T-helper 1 cell treated with Interleukin-12 subunit alpha and Interleukin-12 subunit beta and Interleukin-4 antibody, amounts not matched to agents 30 ng/mL and 1 ng/mL, for 36 hours (primary cell): ENCODE data around the gene RAB34. TPM values are rescaled to one million over a fixed set of nuclear protein-coding genes. Genes with fewer than 3 reads are reported as not detected.

Experiments used
- intact Hi-C: fragments of 100-400 bp; cut with micrococcal nuclease; formaldehyde crosslinking; loops from one replicate; pipeline ENCODE4 v1.15.1; 2024
- total RNA-seq: library from RNA; stranded (reverse); gene quantifications from 2 replicates; pipeline ENCODE4 v1.2.3, GENCODE V29; 2022

RAB34 gene
- total RNA-seq, 1 donor from 2014 or later, result 9.4 TPM

DNA sequence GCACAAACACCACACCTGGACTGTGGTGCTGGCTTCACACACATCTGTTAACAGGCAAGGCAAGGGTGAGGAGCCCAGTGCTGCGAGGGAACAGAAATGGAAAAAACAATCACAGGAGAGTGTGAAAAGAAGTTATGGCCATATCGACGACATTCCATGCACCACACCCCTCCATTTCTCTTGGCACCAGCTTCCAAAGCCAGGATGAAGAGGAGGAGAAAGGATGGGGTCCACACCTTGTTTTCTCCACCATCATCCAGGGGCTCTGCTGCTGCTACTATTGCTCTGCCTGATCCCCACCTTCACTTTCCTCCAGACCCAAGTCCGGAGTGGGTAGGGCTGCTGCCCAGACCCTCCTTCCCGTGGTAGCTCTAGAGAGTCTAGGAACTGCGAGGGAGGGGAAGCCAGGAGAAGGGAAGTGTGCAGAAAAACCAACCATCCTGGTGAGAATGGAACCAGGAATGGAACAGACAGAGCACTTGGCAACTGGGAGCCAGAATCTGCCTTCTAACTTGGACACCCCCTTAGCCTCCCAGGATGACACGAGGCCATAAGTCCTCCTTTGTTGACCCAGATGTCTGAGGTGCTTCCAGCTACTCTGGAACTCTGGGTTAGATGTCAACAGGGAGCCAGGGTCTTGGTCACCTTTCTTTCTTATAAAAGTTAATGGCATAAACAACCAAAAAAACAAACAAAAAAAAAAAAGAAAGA lies 4.8 kb downstream of the RAB34 start:
- intact Hi-C loops, result loop anchor here (5.0 kb wide), 2 partner anchors 341 to 854 kb away; partner anchors contain the start of genes ABHD15, SARM1, TP53I13 and VTN

DNA sequence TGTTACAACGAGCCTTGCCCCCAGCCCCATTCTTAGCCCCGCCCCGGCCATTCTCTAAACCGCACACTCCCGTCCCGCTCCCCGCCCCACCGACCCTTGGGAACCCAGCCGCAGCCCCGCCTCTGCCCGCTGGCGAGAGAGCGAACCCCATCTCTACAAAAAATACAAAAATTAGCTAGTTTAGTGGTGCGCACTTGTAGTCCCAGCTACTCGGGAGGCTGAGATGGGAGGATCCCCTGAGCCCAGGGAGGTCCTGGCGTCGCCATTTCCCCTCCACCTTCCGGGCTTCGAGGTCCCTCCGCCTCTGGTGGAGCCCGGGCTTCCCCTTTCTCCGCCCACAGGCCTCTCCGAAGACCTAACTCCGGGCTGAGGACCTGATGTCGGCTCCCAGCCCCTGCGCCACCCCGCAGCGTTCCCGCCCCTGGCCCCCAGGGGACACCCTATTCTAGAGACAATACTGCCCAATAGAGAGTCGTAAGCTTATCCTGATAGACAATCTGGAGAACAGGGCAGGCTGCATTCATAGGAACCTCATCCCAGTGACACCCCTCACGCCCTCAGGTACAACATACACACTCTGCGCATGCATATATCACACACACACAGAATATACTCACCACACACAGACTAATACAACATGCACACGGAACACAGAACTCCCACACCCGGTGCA lies 5.5 kb downstream of the RAB34 start:
- intact Hi-C loops, result loop anchor here (5.0 kb wide), 2 partner anchors 340 to 855 kb away; partner anchors contain the start of genes ABHD15, SARM1, TP53I13 and VTN

DNA sequence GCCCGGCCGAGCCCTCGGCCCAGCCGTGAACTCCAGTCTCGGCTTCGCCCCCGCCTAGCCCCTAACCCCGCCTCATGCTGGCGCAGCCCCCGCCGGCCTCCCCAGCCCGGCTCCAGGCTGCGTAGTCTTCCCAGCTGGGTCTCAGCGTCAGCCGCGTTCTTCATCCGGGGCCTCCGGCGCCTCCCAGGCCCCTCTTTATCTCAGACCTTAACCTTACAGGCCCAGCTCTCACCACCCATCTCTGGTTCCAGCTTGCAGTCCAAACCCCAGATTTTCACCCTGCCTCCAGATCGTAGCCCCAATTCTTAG lies 6.0 kb downstream of the RAB34 start, which contains the start of gene PROCA1:
TSS of gene PROCA1 (minus strand) at position 166 of the 309 bp plus-strand sequence. CDS start 228 bp downstream, outside the sequence.
- intact Hi-C loops, result loop anchor here (1.0 to 5.0 kb wide), 10 partner anchors 8 to 856 kb away; partner anchors contain the start of genes ABHD15, ALDOC, BLTP2 and IFT20

DNA sequence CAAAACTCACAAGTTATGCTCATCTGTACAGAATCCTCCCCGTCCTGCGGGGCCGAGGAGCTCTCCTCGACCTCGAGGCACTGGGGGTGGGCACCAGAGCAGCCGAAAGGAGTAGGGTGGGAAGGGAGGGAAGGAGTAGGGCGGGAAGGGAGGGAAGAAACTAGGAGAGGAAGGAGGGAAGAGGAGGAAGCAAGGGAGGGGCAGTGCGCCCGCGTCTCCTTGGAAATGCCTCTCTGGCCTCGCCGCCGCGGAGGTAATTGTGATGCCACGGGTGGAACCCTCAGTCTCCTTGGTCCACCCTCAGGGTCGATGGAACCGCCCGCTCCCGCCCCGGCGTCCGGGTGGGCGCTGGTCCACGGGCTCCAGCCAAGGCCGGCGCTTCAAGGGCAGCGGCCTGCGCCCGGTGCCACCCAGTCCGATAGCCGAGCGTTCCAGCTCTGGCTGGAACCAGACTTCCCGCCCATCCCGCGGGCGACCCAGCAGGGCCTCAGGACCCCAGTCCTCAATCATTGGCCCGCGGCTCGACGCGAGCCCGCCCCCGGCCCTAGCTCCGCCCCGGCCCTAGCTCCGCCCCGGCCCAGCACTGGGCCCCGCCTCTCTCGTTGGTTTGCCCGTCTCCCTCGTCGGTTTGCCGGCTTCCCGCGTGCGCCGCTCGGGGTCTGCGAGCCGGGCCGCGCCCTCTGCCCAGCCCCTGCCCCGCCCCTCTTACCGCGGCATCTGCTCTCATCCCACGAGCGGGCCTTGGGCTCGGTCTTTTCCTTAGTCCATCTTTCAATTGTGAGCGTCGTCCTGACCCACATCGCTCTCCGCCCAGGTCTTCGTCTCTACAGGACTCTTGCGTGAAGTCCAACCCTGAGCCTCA lies 6.6 kb downstream of the RAB34 start:
- intact Hi-C loops, result loop anchor here (1.0 to 5.0 kb wide), 10 partner anchors 8 to 856 kb away; partner anchors contain the start of genes ABHD15, ALDOC, BLTP2 and IFT20

DNA sequence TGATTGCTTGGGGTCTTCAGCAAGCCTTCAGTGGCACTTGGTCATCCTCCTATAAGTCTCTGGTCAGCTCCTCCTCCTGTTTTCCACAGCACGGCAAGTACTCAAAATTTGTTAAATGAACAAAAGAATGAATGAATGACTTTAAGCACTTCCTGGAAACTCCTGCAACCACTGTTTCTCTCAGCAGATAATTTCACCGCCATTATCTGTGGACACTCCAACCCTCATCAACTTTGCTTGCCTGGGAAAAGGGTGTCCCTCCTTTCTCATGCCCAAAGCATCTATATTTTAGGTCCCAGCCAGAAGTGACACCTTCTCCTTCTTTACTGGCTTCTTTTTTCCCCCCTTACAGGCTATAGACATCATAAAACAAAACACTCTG lies 10.3 kb downstream of the RAB34 start:
- intact Hi-C loops, result no loop called here

DNA sequence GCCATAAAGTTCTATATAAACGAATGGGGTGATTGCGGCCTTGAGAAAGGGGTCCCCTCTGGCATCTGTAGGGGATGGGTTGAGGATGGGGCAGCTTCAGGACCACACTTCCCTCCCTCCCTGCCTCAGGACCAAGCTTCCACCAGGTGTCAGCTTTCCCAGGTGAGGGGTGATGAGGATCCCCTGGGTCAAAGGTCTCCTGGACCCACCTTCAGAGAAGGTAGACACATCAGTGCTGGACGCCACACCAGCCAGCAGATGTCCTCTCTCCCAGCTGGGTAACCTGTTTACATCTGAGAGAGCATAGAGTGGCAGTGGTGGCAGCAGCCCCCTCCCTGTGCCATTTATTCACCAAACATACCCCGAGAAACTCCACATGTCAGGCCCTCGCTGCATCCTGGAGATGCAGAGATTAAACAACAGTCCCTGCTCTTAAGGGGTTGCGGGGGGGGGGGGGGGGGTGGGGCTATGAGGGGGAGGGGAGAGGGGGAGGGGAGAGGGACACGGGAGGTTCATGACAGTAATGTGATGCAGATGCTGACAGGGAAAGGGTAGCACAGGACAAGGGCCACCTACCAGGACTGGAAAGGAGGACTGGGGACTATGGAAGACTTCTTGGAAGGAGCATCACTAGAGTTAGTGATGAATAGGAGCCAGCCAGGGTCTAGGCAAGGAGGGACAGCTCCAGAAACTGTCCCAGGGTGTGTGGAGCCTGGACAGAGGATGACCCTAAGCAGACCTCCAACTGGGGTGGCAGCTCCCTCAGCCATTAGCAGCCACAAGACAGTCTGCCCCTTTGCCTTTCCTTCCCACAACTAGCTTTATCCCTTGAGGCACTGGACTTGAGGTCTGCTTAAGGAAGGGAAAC lies 11.0 kb downstream of the RAB34 start:
- intact Hi-C loops, result no loop called here

DNA sequence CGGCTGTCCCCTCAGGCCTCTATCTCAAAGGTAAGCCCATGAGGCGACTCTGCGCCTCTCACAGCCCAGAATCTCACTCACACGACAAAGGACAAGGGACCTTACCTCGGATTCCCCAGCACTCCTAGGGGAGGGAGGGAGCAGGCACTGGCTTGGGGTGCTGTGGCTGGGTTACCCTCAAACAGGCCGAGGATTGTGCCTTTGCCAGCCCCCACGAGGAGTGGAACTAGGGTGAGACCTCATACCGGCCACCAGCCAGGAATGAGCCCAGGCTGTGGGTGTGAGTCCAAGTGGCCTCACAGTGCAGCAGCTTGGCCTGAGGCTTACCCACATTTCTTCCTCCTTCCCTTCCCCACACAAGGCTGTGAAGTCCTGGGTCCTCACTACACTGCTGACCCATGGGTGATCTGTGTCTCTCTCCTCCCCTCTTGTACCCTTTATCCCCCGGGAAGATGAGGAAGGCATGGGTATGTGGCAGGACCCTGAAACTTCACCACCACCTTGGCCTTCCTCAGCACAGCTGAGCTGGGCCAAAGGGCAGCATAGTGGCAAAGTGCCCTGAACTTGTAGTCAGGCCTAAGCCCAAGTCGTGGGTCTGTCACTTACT lies 11.8 kb downstream of the RAB34 start:
- intact Hi-C loops, result no loop called here

DNA sequence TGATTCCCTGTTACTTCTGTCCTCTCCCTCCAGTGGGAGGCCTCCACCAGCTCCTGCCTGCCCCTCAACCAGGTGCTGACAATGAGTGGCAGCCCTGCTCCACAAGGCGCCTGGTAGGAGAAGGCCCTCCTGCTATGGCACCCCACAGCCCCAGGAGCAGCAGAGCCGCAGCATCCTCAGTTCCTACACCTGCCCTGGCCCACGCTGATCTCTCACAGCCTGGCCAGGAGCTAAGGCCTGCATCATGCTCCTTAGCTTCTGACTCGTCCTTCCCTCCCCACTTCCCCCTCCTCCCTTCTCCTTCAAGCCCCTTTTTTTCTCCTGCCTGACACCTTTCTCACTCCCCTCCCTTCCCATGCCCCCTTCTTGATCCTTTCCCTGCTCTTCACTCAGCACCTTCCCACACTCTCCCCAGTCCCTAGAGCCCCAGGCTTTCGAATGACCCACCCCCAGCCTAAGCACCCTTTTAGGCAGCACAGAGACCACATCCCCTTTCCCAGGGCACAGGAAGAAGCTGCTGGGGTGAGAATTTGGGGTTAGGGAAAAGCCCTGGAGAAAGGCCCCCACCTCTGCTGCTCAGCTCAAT lies 12.5 kb downstream of the RAB34 start:
- intact Hi-C loops, result no loop called here

DNA sequence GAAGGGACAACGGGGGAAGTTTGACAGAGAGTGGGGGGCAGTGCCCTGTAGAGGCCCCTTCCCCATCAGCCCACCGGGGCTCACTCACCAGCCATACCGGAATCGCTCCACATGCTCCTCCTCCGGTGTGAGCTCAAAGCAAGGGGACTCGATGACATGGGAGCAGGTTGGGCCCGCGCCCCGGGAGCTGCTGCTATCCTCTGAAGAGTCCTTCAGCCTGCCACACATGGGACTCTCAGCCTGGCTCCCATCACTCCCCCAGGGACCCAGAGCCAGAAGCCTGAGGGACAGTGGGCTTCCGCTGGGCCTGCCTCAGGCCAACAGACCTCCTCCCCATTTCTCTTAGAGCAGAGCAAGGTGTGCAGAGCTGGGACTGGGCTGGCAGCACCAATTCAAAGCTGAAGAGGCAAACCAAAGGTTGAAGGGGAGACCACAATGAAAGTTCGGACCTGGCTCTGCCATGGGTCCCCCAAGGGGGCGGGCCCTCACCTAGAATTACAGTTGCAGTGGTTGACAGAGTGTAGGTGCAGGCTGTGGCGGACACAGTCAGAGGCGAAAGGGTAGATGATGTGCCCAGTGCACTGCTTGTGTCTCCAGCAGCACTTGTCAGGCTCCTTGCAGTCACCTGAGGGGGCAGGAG lies 13.3 kb downstream of the RAB34 start:
- intact Hi-C loops, result no loop called here

DNA sequence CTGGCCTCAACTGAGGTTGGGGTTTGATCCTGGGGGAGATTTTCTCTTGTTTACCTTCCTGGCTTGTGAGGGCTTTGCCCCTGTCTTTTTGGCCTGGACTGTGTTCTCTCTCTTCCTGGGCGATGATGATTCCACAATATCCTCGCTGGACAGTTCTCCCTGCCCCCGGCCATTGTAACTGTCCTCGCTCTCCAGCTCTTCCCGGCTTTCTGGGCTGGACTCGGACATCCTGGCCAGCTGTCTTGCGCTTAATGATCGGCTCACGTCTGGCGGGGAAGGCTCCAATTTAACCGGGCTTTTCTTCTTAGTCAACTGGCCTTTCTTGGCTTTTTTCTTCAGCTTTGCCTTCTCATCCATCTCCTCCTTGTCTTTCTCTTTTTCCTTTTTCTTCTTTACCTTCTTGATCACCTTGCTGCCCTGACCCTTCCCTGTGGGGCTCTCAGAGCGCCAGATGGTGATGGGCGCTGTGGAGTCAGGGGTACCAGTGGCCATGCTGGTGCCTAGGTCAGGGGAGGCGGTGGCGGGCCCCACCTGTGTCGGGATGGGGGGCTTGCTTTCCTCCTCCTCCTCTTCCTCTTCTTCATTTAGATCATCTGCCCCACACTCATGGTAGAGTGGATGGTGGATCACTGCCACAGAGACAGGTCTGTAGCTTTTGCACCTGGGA lies 14.0 kb downstream of the RAB34 start:
- intact Hi-C loops, result no loop called here

DNA sequence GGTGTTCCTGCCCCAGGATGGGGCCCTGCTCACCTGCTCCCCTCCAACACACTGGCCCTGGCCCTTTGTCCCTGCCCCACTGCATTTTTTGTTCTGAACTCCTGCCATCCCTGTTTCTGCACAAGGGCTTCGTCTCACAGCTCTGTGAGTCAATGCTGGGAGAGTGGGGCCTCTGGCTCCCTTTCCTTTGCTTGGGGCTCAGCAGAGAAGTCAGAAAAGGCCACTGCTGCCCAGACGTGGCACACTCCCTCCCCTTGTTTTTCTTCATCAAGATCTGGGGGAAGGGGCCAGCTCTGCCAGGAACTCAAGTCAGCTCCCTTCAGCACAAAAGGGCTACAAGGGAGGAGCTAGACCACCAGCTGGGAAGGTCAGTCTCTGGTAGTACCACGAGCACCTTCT lies 14.9 kb downstream of the RAB34 start:
- intact Hi-C loops, result no loop called here

DNA sequence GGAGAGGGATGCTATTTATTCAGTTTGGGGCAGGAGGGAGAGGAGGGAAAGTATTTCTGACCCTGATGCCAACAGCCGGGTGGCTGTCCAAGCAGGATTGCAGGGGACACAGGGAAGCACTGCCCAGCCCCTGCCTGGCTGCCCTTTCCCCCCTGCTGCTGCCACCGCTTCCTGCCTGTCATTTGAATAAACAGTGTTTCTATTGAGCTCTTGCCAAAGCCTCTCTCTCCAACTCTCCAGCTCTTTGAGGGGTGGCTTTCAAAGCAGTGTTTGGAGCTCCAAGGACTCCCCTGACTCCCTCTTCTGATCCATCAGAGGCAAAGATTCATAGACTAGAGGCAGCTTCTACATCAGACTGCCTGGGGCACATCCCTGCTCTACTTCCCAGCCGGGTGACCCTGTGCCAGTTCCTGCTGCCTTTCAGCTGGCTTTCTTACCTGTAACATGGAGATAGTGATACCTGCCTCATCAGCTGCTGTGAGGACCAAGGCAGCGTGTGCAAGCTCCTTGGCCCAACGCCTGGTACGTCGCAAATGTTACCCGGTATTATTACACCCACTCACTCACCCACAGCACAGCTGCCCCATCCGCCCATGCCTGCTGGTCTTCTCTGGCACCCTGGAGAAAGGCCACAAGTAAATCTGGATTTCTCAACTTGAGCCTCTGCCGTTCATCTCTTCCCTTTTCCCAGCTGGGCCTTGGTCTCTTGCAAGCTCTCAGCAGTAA lies 15.5 kb downstream of the RAB34 start:
- intact Hi-C loops, result no loop called here

DNA sequence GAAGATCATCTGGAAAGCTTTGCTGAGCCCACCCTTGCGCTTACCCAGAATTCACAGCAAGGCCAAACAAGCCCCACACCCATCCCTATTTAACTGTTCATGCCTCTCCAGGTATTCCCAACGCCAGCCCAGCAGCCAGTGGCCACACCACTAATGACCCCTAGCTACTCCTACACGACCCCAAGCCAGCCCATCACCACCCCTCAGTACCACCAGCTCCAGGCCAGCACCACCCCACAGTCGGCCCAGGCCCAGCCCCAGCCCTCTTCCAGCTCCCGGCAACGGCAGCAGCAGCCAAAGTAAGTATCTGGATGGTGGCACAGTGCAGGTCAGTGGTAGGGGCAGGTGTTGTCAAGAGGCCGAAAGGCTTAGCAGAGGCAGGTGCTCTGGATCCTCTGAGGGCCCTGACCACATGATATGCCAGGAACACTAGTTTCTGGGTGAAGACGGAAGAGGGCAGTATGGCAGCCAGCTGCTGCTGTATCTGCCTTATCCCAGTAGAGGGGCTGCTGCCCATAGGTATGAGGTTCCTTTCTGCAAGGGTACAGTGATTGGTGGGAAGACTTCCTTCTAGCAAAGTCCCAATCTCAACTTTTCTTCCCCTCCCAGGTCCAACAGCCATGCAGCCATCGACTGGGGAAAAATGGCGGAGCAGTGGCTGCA lies 16.7 kb downstream of the RAB34 start:
- intact Hi-C loops, result no loop called here

DNA sequence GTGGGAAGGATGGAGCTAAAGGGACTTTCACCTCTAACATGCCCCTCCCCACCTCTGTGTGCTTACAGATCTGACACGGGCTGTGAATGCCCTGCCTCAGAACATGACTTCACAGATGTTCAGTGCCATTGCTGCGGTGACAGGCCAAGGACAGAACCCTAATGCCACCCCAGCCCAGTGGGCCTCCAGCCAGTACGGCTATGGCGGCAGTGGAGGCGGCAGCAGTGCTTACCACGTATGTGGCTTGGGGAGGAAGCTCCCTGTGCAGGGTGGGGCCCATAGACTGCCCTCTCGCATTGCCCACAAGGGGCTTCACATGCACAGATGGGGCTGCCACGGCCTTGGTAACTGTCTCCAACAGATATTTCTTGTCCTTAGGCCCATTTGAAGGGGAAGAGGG lies 17.4 kb downstream of the RAB34 start:
- intact Hi-C loops, result no loop called here

DNA sequence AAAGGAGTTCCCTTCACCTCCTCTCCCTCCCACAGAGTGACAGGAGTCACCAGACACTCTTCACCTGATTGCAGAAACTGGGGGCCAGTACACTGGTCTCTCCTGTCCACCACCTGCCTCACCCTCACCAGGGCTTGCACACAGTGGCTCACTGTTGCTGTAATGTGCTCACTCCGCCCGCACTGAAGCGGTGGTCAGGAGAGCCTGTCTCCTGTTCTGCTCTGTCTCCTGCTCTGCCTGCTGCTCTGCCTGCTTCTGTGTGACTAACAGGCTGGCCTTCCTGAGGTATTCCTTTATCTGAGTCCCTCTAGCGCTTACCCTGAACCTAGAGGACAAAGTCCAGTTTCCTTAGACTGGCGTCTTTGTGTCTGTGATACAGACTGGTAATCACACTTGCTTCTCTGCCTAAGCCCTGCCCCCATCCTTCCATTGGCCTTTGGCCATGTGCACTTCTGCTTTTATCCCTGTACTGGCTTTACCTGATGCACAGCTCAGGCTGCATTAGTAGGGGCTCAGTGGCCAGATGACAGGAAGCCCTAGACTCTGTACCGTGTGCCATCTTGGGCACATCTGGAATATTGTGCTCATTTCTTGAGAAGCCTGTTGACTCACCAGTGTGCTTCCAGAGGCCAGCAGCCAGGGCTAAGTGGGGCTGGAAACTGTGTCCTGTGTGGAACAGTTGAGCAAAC lies 19.3 kb downstream of the RAB34 start:
- intact Hi-C loops, result no loop called here

DNA sequence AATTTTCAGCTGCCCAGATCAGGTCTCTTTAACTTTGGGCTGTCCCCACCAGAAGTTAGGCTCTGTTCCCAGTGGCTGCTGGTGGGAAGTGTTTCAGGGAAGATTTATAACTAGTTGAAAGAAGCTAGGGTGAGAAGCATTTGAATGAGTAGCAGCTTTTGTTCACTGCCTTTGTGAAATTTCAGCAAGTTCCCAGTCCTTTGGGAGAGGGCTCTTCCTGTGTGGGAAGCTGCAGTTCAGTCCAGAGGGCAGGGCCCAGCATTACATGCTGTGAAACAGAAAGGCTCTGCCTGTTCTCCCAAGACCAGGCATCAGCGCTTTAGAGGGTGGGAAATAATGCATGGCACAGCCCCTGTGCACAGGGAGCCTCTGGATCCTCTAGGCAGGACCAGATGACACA lies 23.8 kb downstream of the RAB34 start:
- intact Hi-C loops, result no loop called here

DNA sequence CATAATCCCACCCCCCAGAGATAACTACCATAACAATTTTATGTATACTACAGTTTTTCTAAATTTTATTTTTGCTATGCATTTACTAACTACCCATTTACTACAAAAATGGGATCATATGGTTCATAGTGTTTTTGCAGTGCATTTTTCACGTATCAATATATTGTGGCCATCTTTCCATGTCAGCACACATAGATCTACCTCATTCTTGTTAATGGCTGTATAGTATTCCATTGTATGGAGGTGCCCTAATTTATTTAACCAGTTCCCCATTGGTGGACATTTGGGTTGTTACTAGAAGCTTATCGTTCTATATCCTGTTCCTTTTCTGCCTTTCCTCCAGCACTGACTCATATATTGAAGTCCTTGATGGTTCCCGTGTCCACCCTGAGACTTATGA lies 28.7 kb downstream of the RAB34 start:
- intact Hi-C loops, result no loop called here
